GM18505 (cell line): ENCODE measurements around the gene GUCA2B.

Experiments used
- ATAC-seq: cut with Tn5 transposase; IDR thresholded peaks from one replicate; pipeline ENCODE4 v1.9.1; 2021; ENCODE audit not compliant: unreplicated experiment
- POLR2A ChIP-seq: IDR thresholded peaks from 4 replicates; pipeline ENCODE4 v1.6.1; 2011; ENCODE audit warnings: borderline replicate concordance; ENCODE audit not compliant: insufficient read depth, insufficient read length; ENCODE audit errors: extremely low read depth

GUCA2B gene

GRCh38 chr1:42133809-42134526, 19.2 kb upstream of the GUCA2B start:
- ATAC-seq = no peak
- TF ChIP-seq POLR2A = no peak

DNA sequence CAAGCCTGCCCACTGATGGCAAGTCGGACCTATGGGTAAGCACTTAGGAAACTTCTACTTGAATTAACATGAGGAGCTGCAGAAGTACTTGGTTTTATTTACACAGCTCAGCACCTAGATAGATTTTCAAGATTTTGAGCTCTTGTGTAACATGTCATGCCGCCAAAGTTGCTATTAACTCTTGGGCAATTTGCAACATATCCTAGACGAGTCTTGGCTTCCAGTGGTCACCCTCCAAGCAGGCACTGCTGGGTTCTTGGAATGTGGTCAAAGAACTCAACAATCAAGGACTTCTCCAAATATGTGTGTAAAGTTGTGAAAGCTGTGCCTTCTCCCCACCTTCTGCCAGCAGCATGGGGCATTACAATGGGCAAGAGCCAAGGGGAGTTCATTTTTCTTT, 17.8 kb upstream of the GUCA2B start:
- no peak for TF ChIP-seq POLR2A
- ATAC-seq = no peak

- TF ChIP-seq POLR2A = no peak
- no peak for ATAC-seq
These were observed 16.7 kb upstream of the GUCA2B start for GRCh38 chr1:42136466-42136865.

- TF ChIP-seq POLR2A = no peak
- no peak for ATAC-seq
These were observed 15.4 kb upstream of the GUCA2B start for GRCh38 chr1:42137766-42138165.

- TF ChIP-seq POLR2A = no peak
- no peak for ATAC-seq
These were observed 14.6 kb upstream of the GUCA2B start for GRCh38 chr1:42138586-42138985.

DNA sequence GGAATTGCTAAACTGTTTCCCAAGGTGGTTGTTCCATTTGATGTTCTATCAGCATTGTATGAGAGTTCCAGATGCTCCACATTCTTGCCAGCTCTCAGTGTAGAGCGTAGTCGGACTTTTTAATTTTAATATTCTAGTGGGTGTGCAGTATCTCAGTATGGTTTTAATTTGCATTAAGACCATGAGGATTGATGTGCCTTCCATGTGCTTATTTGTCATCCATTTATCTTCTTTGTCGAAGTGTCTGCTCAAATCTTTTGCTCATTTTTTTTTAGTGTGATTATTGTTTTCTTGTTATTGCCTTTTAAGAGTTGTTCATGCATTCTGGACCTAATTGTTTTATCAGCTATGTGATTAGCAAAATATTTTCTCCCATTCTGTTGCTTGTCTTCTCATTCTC, 13.8 kb upstream of the GUCA2B start:
- no peak for TF ChIP-seq POLR2A
- no peak for ATAC-seq

GRCh38 chr1:42140191-42140590, 13.0 kb upstream of the GUCA2B start:
- no peak for TF ChIP-seq POLR2A
- no peak for ATAC-seq

DNA sequence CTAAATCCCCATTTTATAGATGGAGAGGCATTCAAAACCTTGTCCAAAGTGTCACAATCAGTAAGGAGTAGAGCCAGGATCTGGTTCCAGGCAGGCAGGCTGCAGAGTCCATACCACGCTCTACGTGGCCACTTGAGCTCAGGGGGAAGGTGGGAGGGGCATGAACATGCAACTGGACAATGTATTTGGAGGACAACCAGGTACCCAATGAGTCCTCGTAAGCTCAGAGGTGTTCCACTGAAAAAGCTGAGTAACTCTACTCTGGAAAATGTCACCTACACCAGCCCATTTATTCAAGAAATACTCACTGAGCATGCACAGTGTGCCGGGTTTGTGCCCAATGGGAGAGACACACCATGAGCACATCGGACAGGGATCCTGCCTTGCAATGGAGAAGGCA, 11.2 kb upstream of the GUCA2B start:
- ATAC-seq = no peak
- TF ChIP-seq POLR2A = no peak

DNA sequence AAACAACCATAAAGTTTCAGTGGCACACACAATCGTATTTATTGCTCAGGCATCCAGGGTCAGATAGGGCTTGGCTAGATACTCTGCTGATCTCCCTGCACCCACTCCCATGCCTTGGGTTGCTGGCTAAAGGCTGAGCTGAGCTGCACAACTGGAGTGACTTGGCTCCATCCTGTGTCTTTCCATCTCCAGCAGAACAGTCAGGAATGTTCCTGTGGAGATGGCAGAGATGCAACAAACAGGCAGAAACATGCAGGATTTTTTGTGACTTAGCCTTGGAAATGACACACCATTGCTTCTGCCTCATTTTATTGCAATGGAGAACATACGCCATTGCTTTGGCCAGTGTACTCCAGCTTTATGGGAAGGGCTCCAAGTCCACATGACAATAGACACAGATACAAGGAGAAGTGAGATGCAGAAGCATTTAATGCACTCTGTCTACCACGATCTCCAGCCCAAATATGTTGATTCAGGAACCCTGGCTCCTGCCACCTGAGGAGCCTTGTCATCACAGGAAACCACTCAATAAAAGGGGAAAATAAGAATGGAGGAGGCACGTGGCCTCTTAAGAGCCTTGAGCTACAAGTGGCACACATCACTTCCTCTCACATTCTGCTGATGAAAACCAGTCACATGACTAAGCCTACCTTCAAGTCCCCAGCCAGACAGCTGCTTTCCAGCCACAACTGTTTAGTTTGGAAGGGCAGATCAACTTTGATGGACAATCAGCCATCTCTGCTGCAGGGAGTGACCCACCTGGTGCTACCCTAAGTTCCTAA, 10.1 kb upstream of the GUCA2B start:
- no peak for TF ChIP-seq POLR2A
- ATAC-seq = no peak

DNA sequence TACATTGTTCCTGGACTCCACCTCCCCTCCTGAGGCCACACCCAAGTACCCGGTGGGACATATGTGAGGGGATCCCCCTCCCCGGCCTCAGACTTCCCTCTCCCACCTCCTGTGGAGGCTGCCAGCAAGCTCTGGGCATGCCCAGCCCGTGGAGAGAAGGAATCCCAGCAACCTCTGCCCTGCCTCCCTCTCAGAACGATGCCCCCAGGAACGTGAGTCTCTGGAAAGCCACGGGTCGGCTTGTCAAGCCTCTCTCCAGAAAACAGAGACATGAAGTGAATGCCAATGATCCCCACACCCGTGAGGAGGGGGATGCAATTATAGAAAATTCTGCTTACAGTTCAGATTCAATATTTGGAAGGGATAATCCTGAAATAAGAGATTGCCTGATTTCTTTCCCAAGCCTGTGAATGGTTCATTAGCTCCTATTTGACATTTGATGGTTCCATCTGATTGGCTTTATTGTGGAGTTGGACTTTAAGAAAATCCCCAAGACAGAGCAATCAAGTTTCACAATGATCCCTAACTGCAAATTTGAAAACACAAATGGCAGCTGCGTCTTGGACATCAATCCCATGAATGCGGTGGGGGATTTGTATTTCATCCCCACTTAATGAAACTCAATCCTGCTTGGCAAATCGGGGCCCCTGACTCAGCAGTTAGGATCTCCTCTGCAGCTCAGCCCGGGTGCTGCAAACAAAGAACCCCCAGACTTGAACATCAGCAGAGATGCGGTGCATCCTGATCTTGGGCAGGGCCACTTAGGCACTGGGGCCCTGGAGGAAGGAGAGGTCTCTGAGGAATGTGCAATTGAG, 9.1 kb upstream of the GUCA2B start:
- no peak for TF ChIP-seq POLR2A
- no peak for ATAC-seq

DNA sequence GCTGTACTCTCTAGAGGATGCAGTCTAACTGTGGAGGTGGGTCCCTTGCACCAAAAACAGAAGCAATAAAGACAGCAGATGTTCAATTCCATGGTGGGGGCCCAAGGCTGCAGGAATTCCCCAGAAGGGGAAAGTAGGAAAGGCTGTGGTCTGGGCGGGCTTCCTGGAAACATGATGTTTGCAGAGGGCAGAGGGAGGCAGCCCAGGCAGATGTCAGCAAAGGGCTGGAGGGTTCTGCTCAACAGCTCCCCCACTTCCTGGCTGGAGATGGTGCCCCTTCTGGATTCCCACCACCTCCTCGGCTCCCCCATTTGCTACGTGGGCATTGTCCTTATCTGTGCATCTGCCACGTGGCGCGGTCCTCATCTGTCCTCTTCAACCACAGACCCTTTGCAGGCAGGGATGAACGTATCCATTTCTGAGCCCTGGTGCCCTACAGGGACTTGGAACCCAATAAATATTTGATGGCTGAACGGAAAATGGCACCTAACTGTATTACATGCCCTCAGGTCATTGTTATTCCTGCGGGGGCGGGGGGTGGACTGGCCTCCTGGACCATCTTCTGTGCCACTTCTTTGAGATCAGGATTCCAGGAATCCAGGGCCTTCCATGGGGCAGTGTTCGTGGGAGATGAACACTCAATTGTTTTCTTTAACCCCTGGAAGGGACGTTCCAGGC, 8.4 kb upstream of the GUCA2B start:
- no peak for TF ChIP-seq POLR2A
- ATAC-seq = no peak

DNA sequence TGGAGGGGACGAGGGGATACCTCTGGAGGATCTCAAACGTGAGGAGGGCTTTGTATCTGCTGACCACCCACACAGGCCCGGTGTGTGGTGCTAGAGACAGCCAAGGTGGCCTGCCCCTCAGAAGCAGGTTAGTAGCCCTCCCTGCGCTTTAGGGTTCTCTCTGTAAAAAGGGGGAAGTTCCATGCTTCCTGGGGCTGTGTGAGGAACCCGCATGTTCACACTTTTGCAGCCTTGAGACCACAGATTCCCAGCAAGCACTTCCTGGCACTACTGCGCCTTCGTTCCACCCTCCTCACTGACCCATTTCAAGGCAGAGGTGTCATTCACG, 7.9 kb upstream of the GUCA2B start:
- ATAC-seq = no peak
- no peak for TF ChIP-seq POLR2A
